Stomach (tissue), 9 donors: ENCODE data around the gene IGSF8. TPM values are rescaled to one million over a fixed set of nuclear protein-coding genes. Genes with fewer than 3 reads are reported as not detected.
A peak's percentile ranks its signal among the peaks of the same experiment; 100 is the strongest.

Experiments
- DNase-seq, 2 donors: peaks; one replicate each; pipeline versions ENCODE4 v3.0.0 to v3.0.0-alpha.2; 2013 to 2019
- H3K27ac ChIP-seq, 5 donors: fragments of 200-600 bp in 4 of 5; sonication (generic) in 4 of 5; one replicate each; pipeline ENCODE4 v1.5.1; 2013 to 2019; ENCODE audit warnings: mild to moderate bottlenecking in 1 of 5, moderate library complexity in 1 of 5
- H3K27me3 ChIP-seq, 3 donors: fragments of 200-600 bp; sonication (generic); one replicate each; pipeline ENCODE4 v1.5.1; 2017 to 2019; ENCODE audit warnings: mixed run types in 1 of 3
- H3K36me3 ChIP-seq, 4 donors: fragments of 200-600 bp; sonication (generic); 1 replicate in 3 of 4; 2 replicates in 1 of 4; pipeline ENCODE4 v1.5.1; 2016 to 2019
- H3K4me1 ChIP-seq, 4 donors: fragments of 200-600 bp; sonication (generic); one replicate each; pipeline ENCODE4 v1.5.1; 2016 to 2019
- H3K4me3 ChIP-seq, 4 donors: fragments of 200-600 bp; sonication (generic) in 3 of 4; one replicate each; pipeline ENCODE4 v1.5.1; 2016 to 2019; ENCODE audit warnings: mild to moderate bottlenecking in 1 of 4
- H3K9me3 ChIP-seq, 4 donors: fragments of 200-600 bp; sonication (generic); one replicate each; pipeline ENCODE4 v1.5.1; 2016 to 2019
- CTCF ChIP-seq, 7 experiments: fragments of 450-650 bp in 4 of 7; fragments of 200-600 bp in 3 of 7; sonication (generic) in 3 of 7; IDR thresholded peaks; one replicate each; pipeline ENCODE4 v1.5.1; 2016 to 2019; ENCODE audit warnings: antibody characterized with exemption in 7 of 7, control low read depth in 2 of 7, mild to moderate bottlenecking in 1 of 7
- EP300 ChIP-seq: sonication (generic); formaldehyde crosslinking; IDR thresholded peaks from one replicate; pipeline ENCODE4 v1.6.1; 2017; ENCODE audit warnings: antibody characterized with exemption
- POLR2A ChIP-seq, 4 donors: fragments of 450-650 bp; IDR thresholded peaks; one replicate each; pipeline ENCODE4 v1.6.1; 2016; ENCODE audit warnings: antibody characterized with exemption in 4 of 4, control low read depth in 2 of 4, mild to moderate bottlenecking in 1 of 4, moderate library complexity in 1 of 4
- POLR2AphosphoS5 ChIP-seq, 3 donors: sonication (generic); formaldehyde crosslinking; IDR thresholded peaks; one replicate each; pipeline ENCODE4 v1.6.1; 2016; ENCODE audit warnings: antibody characterized with exemption in 3 of 3
- WGBS, 5 donors: extraction: QIAGEN DNeasy Blood & Tissue Kit in 3 of 5; methylation state at CpG; one replicate each; pipeline versions ENCODE4 v1.1.5 to v1.1.7; 2013 to 2018; 5-methylcytosine and 5-hydroxymethylcytosine counted together
- intact Hi-C: fragments of 100-400 bp; cut with DNase I; formaldehyde crosslinking; loops from one replicate; pipeline ENCODE4 v1.15.1; 2023; ENCODE audit warnings: low total_unique reads
- polyA plus RNA-seq, 3 donors: library from polyadenylated mRNA; stranded (reverse); fragments of 200-250 nt; gene quantifications; one replicate each; pipeline ENCODE4 v1.2.3, GENCODE V29; 2013
- total RNA-seq, 5 donors: library from RNA; depleted of rRNA; stranded (reverse); fragments of >200 nt; gene quantifications; one replicate each; pipeline versions ENCODE4 v1.1.0 to v1.2.3, GENCODE V29; 2014 to 2016
- donor health status: healthy with polysubstance abuse.
- donor health status: Bipolar disorder and iron deficiency.
- donor health status: healthy.

The IGSF8 gene
- total and polyA plus RNA-seq, 8 donors, result 4.7 to 65.2 (median 14.8) TPM

DNA sequence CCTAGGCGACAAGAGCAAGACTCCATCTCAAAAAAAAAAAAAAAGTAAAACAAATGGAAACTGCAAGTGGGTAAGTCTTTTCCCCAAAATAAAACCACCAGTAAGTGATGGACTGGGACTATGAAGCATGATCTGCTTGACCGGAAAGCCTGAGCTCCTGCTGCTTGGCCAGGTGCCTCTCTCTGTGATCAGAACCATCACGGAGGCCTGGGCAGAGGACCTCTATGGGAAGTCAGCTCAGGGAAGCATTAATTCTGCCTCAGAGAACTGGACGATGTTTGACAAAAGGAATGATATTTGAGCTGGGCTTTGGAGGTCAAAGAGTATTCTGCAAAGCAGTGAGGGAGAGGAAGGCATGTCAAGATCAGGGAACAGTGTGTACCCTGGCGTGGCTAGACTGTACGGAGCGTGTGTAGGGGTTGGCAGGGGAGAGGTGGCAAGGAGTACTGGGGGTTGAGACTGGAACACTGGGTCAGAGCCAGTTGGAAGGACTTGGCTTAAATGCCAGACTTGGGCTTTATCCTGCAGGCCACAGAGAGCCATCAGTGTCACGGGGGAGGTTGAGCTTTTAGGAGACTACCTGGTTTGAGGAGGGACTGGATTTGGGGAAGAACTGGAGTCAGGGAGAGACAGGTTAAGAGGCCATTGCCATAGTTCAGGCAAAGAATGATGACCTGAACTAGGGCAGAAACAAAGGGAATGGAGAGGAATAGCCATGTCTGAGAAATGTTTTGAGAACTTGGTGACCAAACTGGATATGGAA, 33.6 kb upstream of the IGSF8 start:
- 41 to 60% (median 44%) methylated on average over 8 of the region's 8 CpGs for WGBS, 5 donors
- Histone ChIP-seq H3K4me3 (no peak overlapping the region), H3K27ac (peak overlapping the region in 4 of 5 donors; percentile 26 to 64 (median 29)), H3K36me3 (peaks cover 0 to 49% (median 17%) of the 10 kb centered on the region in 4 donors), H3K27me3 (no peaks in the 10 kb centered on the region), H3K9me3 (no peaks in the 10 kb centered on the region), H3K4me1 (peaks cover 0 to 25% (median 9%) of the 10 kb centered on the region in 4 donors)
- TF ChIP-seq POLR2AphosphoS5 (IDR thresholded peaks at IDR 0.05), result peak; percentile 57 to 94 (median 81)
- peak; percentile 96 for TF ChIP-seq EP300
- no peak for TF ChIP-seq CTCF (IDR thresholded peaks at IDR 0.05)
- peak in 1 of 2 donors; percentile 79 for DNase-seq
- intact Hi-C loops, result no loop called here

- no peak for DNase-seq
- WGBS, 5 donors, result 78 to 100% (median 97%) methylated on average over 1 of the region's 1 CpG
- no peaks in the 10 kb centered on the region for H3K9me3 ChIP-seq
- peaks cover 0 to 25% (median 9%) of the 10 kb centered on the region in 4 donors for H3K4me1 ChIP-seq
- peak overlapping the region in 2 of 5 donors; percentile 31 to 64 for H3K27ac ChIP-seq
- no peaks in the 10 kb centered on the region for H3K27me3 ChIP-seq
- TF ChIP-seq EP300 (no peak), POLR2AphosphoS5 (IDR thresholded peaks at IDR 0.05) (no peak), CTCF (IDR thresholded peaks at IDR 0.05) (no peak), POLR2A (IDR thresholded peaks at IDR 0.05) (no peak)
- intact Hi-C loops, result no loop called here
- H3K36me3 ChIP-seq, result peaks cover 0 to 39% (median 13%) of the 10 kb centered on the region in 4 donors
- H3K4me3 ChIP-seq, result no peak overlapping the region
Measured at GRCh38 chr1:160130939-160131338, 32.5 kb upstream of the IGSF8 start.

DNA sequence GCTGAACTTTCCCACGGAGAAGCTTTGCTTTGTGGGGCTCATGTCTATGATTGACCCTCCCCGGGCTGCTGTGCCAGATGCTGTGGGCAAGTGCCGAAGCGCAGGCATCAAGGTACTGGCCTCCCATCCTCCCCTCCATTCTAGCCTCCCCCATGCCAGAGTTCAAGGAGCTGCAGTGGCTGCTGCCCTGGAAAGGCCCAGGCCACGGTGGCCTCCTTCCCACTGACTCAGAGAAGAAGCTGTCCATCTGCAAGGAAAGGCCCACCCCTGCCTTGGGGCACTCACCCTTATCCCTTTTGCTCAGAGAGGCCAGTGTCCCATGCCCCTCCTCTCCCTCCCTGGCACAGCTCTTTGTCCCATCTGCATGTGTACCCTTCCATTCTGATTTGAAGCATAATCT, 32.1 kb upstream of the IGSF8 start:
- Histone ChIP-seq H3K27ac (no peak overlapping the region), H3K36me3 (peaks cover 0 to 35% (median 13%) of the 10 kb centered on the region in 4 donors), H3K9me3 (no peaks in the 10 kb centered on the region), H3K4me3 (no peak overlapping the region), H3K27me3 (no peaks in the 10 kb centered on the region), H3K4me1 (peaks cover 0 to 29% (median 9%) of the 10 kb centered on the region in 4 donors)
- DNase-seq, result no peak
- intact Hi-C loops, result no loop called here
- WGBS, 5 donors, result 83 to 100% (median 90%) methylated on average over 2 to 5 of the region's 5 CpGs
- TF ChIP-seq CTCF (IDR thresholded peaks at IDR 0.05), result no peak
- TF ChIP-seq EP300, result no peak
- no peak for TF ChIP-seq POLR2A (IDR thresholded peaks at IDR 0.05)
- TF ChIP-seq POLR2AphosphoS5 (IDR thresholded peaks at IDR 0.05), result no peak

DNA sequence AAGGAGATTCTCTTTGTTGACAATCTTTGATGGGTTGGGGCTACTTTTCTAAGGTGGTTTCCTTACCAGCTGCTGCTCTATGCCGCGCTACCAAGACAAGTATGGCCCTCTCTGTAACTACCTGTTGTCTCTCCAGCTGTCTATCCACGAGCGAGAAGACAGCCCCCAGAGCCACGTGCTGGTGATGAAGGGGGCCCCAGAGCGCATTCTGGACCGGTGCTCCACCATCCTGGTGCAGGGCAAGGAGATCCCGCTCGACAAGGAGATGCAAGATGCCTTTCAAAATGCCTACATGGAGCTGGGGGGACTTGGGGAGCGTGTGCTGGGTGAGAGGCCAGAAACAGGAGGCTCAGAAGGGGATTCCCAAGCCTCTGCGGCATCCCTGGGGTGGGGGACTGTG, 31.5 kb upstream of the IGSF8 start:
- Histone ChIP-seq H3K27me3 (no peaks in the 10 kb centered on the region), H3K4me1 (peaks cover 0 to 34% (median 11%) of the 10 kb centered on the region in 4 donors), H3K4me3 (no peak overlapping the region), H3K9me3 (no peaks in the 10 kb centered on the region), H3K36me3 (peaks cover 0 to 34% (median 11%) of the 10 kb centered on the region in 4 donors), H3K27ac (no peak overlapping the region)
- no peak for DNase-seq
- 79 to 90% (median 88%) methylated on average over 11 of the region's 11 CpGs for WGBS, 5 donors
- no peak for TF ChIP-seq POLR2A (IDR thresholded peaks at IDR 0.05)
- TF ChIP-seq POLR2AphosphoS5 (IDR thresholded peaks at IDR 0.05), result no peak
- no peak for TF ChIP-seq EP300
- no peak for TF ChIP-seq CTCF (IDR thresholded peaks at IDR 0.05)
- intact Hi-C loops, result no loop called here
